Ishikawa (cell line): ENCODE data around the gene ABCC4.

ENCODE experiments used
- CEBPB ChIP-seq: IDR thresholded peaks from 2 replicates; pipeline ENCODE4 v1.6.1; 2012
- CREB1 ChIP-seq: IDR thresholded peaks from 2 replicates; pipeline ENCODE4 v1.6.1; 2012; ENCODE audit warnings: low read depth
- EGR1 ChIP-seq: IDR thresholded peaks from 2 replicates; pipeline ENCODE4 v1.6.1; 2012
- EP300 ChIP-seq: IDR thresholded peaks from 2 replicates; pipeline ENCODE4 v1.6.1; 2012; ENCODE audit warnings: borderline replicate concordance
- MAX ChIP-seq: IDR thresholded peaks from 2 replicates; pipeline ENCODE4 v1.6.1; 2012
- NFIC ChIP-seq: IDR thresholded peaks from 2 replicates; pipeline ENCODE4 v1.6.1; 2012
- RAD21 ChIP-seq: IDR thresholded peaks from 2 replicates; pipeline ENCODE4 v1.6.1; 2012; ENCODE audit warnings: low read depth
- REST ChIP-seq: IDR thresholded peaks from 2 replicates; pipeline ENCODE4 v1.6.1; 2012; ENCODE audit warnings: low read depth, mild to moderate bottlenecking
- TAF1 ChIP-seq: IDR thresholded peaks from 2 replicates; pipeline ENCODE4 v1.6.1; 2012; ENCODE audit warnings: low read depth, mild to moderate bottlenecking
- TCF12 ChIP-seq: IDR thresholded peaks from 2 replicates; pipeline ENCODE4 v1.6.1; 2012; ENCODE audit warnings: low read depth
- TEAD4 ChIP-seq: IDR thresholded peaks from 2 replicates; pipeline ENCODE4 v1.6.1; 2012
- USF1 ChIP-seq: IDR thresholded peaks from 2 replicates; pipeline ENCODE4 v1.6.1; 2012
- YY1 ChIP-seq: IDR thresholded peaks from 2 replicates; pipeline ENCODE4 v1.6.1; 2012; ENCODE audit warnings: low read depth
- ZBTB7A ChIP-seq: IDR thresholded peaks from 2 replicates; pipeline ENCODE4 v1.6.1; 2012; ENCODE audit warnings: low read depth

DNA sequence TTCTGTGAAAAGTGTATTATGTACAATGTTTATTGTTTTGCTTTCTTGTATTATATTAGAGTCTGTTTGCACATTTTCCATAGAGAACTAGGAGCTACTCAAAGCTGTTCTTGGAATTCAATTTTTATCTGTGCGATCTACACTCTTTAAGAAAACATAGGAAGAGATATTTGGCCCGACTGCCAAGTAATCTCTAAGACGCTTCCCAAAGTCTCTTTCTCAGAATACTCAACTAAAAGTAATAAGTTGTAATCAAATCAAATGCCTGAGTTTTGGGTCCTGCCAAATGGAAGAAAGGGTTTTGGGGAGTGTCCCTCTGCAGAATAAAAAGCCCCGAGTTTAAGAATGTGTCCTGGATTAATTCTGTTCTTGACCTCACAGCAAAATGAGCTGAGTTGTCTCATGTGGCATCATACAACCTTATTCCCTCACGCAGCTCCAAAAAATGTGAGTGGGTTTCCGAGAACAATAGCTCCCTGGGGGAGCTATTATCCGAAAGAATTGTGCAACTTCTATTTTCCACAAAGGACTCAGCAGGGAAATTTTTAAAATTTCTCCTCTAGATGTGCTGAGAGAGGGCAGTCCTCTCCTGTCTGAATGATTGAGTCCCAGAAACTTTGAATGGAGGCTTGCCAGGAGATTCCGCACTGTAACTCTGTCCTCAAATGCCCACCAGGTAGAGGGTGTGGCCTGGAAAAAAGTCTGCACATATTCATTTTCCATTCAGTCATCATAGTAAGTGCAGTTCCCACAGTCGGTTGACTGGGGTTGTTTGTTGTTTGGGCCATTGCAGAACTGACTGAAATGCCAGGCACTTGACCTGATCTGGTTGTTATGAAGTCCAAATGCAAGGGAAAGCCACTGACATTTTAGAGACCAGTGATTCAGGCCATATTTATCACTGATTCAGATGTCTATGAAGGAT is 309.0 kb downstream of the ABCC4 start:
- TF ChIP-seq MAX = no peak
- TF ChIP-seq CEBPB = peak; percentile 95
- TF ChIP-seq REST = no peak
- TF ChIP-seq YY1 = no peak
- no peak for TF ChIP-seq TAF1
- 0 out of 2 replicates have a peak, but pooled peaks have one; percentile 14 for TF ChIP-seq TEAD4
- TF ChIP-seq RAD21 = no peak; the same call in 1 of the 2 replicates
- TF ChIP-seq EP300 = peak; percentile 57
- TF ChIP-seq NFIC = peak; percentile 43
- TF ChIP-seq EGR1 = no peak
- TF ChIP-seq TCF12 = peak; percentile 40; the same call in 1 of the 2 replicates
- TF ChIP-seq ZBTB7A = no peak
- TF ChIP-seq USF1 = no peak
- no peak for TF ChIP-seq CREB1
